Neuronal stem cell (in vitro differentiated cells): ENCODE data around the gene IFT43.

Experiments used
- DNase-seq: peaks from one replicate; pipeline ENCODE4 v3.0.0-alpha.2; 2013; ENCODE audit warnings: low spot score
- H2AFZ ChIP-seq: one replicate; pipeline ENCODE4 v1.6.1; 2013; ENCODE audit warnings: mild to moderate bottlenecking, low read length, inconsistent platforms
- H2AK5ac ChIP-seq: 2 replicates; pipeline ENCODE4 v1.6.1; 2013; ENCODE audit warnings: low read depth, mild to moderate bottlenecking, inconsistent platforms, low read length, moderate library complexity, mixed read lengths
- H2BK120ac ChIP-seq: 2 replicates; pipeline ENCODE4 v1.6.1; 2013; ENCODE audit warnings: low read depth, mild to moderate bottlenecking, inconsistent platforms, low read length, moderate library complexity, mixed read lengths
- H2BK12ac ChIP-seq: one replicate; pipeline ENCODE4 v1.6.1; 2013; ENCODE audit warnings: low read length, inconsistent platforms
- H2BK15ac ChIP-seq: 2 replicates; pipeline ENCODE4 v1.6.1; 2013; ENCODE audit warnings: mild to moderate bottlenecking, low read length, inconsistent platforms, mixed read lengths
- H2BK5ac ChIP-seq: one replicate; pipeline ENCODE4 v1.6.1; 2013; ENCODE audit warnings: inconsistent platforms, mild to moderate bottlenecking, low read length, moderate library complexity
- H3K14ac ChIP-seq: one replicate; pipeline ENCODE4 v1.6.1; 2013; ENCODE audit warnings: low read length, inconsistent platforms
- H3K18ac ChIP-seq: 2 replicates; pipeline ENCODE4 v1.6.1; 2013; ENCODE audit warnings: low read length, inconsistent platforms
- H3K23ac ChIP-seq: 2 replicates; pipeline ENCODE4 v1.6.1; 2013; ENCODE audit warnings: low read depth, mild to moderate bottlenecking, mixed read lengths, low read length, inconsistent platforms; ENCODE audit not compliant: poor library complexity
- H3K27ac ChIP-seq: replicated peaks from 3 replicates; pipeline ENCODE4 v1.5.1; 2013; ENCODE audit warnings: low read length, inconsistent platforms
- H3K27me3 ChIP-seq, 3 experiments: 2 replicates each; pipeline ENCODE4 v1.6.1; 2013; ENCODE audit warnings: low read length in 3 of 3, mild to moderate bottlenecking in 2 of 3, inconsistent platforms in 1 of 3, low read depth in 1 of 3, mixed read lengths in 1 of 3, moderate library complexity in 1 of 3; ENCODE audit not compliant: control insufficient read depth in 3 of 3, insufficient read depth in 3 of 3
- H3K36me3 ChIP-seq, 2 donors: replicated peaks in 1 of 2; 2 replicates each; pipeline ENCODE4 v1.6.1; 2013; ENCODE audit warnings: low read length in 2 of 2; ENCODE audit not compliant: control insufficient read depth in 2 of 2, insufficient read depth in 2 of 2
- H3K4ac ChIP-seq: 2 replicates; pipeline ENCODE4 v1.6.1; 2013; ENCODE audit warnings: inconsistent platforms, mild to moderate bottlenecking, low read length, moderate library complexity
- H3K4me1 ChIP-seq, 2 donors: 1 replicate in 1 of 2; 2 replicates in 1 of 2; pipeline ENCODE4 v1.6.1; 2013; ENCODE audit warnings: low read length in 2 of 2, low read depth in 1 of 2; ENCODE audit not compliant: control insufficient read depth in 2 of 2, insufficient read depth in 1 of 2
- H3K4me2 ChIP-seq: one replicate; pipeline ENCODE4 v1.6.1; 2013; ENCODE audit warnings: mild to moderate bottlenecking, low read length, inconsistent platforms; ENCODE audit not compliant: insufficient read depth, poor library complexity, severe bottlenecking
- H3K4me3 ChIP-seq, 2 donors: 2 replicates each; pipeline ENCODE4 v1.5.1; 2013; ENCODE audit warnings: low read length in 2 of 2, mild to moderate bottlenecking in 2 of 2, inconsistent platforms in 1 of 2, moderate library complexity in 1 of 2
- H3K79me1 ChIP-seq: one replicate; pipeline ENCODE4 v1.6.1; 2013; ENCODE audit warnings: low read depth, mild to moderate bottlenecking, inconsistent platforms, low read length, moderate library complexity
- H3K9ac ChIP-seq: one replicate; pipeline ENCODE4 v1.6.1; 2013; ENCODE audit warnings: mild to moderate bottlenecking, low read depth, low read length, inconsistent platforms; ENCODE audit not compliant: poor library complexity
- H3K9me3 ChIP-seq, 2 donors: replicated peaks in 1 of 2; 2 replicates each; pipeline versions ENCODE3 to v1.6.1; 2013; ENCODE audit warnings: low read length in 2 of 2, mild to moderate bottlenecking in 2 of 2, inconsistent platforms in 1 of 2, low read depth in 1 of 2, mixed read lengths in 1 of 2, moderate library complexity in 1 of 2; ENCODE audit not compliant: control insufficient read depth in 2 of 2, insufficient read depth in 1 of 2
- H4K8ac ChIP-seq: one replicate; pipeline ENCODE4 v1.6.1; 2013; ENCODE audit warnings: low read depth, mild to moderate bottlenecking, inconsistent platforms, low read length, moderate library complexity
- H4K91ac ChIP-seq: one replicate; pipeline ENCODE4 v1.6.1; 2013; ENCODE audit warnings: low read length, low read depth, mild to moderate bottlenecking, inconsistent platforms; ENCODE audit not compliant: poor library complexity
- WGBS, 2 donors: extraction: QIAGEN DNeasy Blood & Tissue Kit; methylation state at CpG; one replicate each; pipeline ENCODE4 v1.1.7; 2013; ENCODE audit warnings: missing lambda C conversion rate in 2 of 2, mixed read lengths in 1 of 2; ENCODE audit not compliant: insufficient read length in 2 of 2, insufficient replicate concordance in 1 of 2; ENCODE audit errors: extremely low coverage in 2 of 2; 5-methylcytosine and 5-hydroxymethylcytosine counted together

Gene IFT43

DNA sequence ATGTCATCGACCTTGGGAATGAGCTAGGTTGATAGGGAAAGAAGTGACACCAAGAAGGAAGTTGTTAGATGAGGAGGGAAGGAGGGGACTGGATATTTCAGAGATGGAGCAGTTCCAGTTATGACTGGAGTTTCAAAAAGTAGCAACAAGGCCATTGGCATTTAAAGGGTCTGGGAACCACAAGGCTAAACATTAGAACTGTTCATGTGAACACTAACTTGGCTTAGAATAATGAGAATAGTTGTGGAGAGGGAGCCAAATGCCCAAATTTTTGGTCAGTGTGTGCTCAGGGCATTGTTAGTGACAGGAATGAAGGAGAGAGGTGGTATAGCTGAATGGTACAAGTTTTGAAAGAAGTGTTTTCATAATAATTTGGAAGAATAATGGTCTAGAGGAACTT is 16.8 kb downstream of the IFT43 start:
- no CpG with 5 or more reads among the region's 1 CpG for WGBS, 2 donors

DNA sequence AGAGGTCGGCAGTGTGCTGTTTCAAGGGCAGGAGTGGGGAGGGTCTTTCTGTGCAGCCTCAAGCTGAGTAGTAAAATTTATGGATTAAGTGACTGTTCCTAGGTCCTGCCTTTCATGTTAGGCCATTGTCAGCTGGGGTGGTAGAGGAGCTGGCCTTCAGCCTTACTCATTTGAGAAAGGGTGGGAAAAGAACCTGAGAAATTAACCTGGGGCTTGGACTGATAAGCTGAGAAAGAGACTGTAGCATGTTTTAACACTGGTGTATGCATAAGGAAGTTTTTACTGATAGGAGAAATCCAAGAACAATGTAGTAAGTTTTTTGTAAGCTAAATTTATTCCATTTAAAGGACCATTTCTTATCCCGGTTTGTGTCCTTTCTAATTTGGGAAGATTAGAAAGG is 20.7 kb downstream of the IFT43 start:
- Histone ChIP-seq H3K36me3 (peaks cover 17 to 73% of the 10 kb centered on the region in 2 donors), H2BK5ac (no peak overlapping the region), H3K18ac (no peak overlapping the region), H3K27ac (no peak overlapping the region), H2BK12ac (no peak overlapping the region), H3K4me1 (no peaks in the 10 kb centered on the region), H2BK120ac (no peak overlapping the region), H3K23ac (no peak overlapping the region), H3K79me1 (no peaks in the 10 kb centered on the region), H2BK15ac (no peak overlapping the region), H4K8ac (no peak overlapping the region), H3K14ac (no peak overlapping the region), H3K27me3 (no peaks in the 10 kb centered on the region), H3K4ac (no peak overlapping the region), H3K9ac (no peak overlapping the region), H3K9me3 (peaks cover 4 to 12% of the 10 kb centered on the region in 2 donors), H3K4me3 (no peak overlapping the region), H2AK5ac (no peak overlapping the region), H4K91ac (no peak overlapping the region), H3K4me2 (no peak overlapping the region), H2AFZ (no peak overlapping the region)
- no CpG with 5 or more reads among the region's 2 CpGs for WGBS, 2 donors
- DNase-seq, result no peak

More for the DNA sequence above, 16.8 kb downstream of the IFT43 start:
- no peaks in the 10 kb centered on the region for H3K4me1 ChIP-seq
- no peaks in the 10 kb centered on the region for H3K27me3 ChIP-seq
- H2BK5ac ChIP-seq, result no peak overlapping the region
- no peak overlapping the region for H3K23ac ChIP-seq
- peaks cover 4 to 12% of the 10 kb centered on the region in 2 donors for H3K9me3 ChIP-seq
- H3K18ac ChIP-seq, result no peak overlapping the region
- no peak overlapping the region for H3K9ac ChIP-seq
- no peak overlapping the region for H3K27ac ChIP-seq
- no peak overlapping the region for H3K4me2 ChIP-seq
- H2AK5ac ChIP-seq, result no peak overlapping the region
- H2BK12ac ChIP-seq, result no peak overlapping the region
- H3K36me3 ChIP-seq, result peaks cover 19 to 80% of the 10 kb centered on the region in 2 donors
- no peak overlapping the region for H4K8ac ChIP-seq
- DNase-seq, result no peak
- H4K91ac ChIP-seq, result no peak overlapping the region
- H2AFZ ChIP-seq, result no peak overlapping the region
- no peak overlapping the region for H3K14ac ChIP-seq
- no peaks in the 10 kb centered on the region for H3K79me1 ChIP-seq
- H2BK15ac ChIP-seq, result no peak overlapping the region
- no peak overlapping the region for H3K4me3 ChIP-seq
- H3K4ac ChIP-seq, result no peak overlapping the region
- no peak overlapping the region for H2BK120ac ChIP-seq

DNA sequence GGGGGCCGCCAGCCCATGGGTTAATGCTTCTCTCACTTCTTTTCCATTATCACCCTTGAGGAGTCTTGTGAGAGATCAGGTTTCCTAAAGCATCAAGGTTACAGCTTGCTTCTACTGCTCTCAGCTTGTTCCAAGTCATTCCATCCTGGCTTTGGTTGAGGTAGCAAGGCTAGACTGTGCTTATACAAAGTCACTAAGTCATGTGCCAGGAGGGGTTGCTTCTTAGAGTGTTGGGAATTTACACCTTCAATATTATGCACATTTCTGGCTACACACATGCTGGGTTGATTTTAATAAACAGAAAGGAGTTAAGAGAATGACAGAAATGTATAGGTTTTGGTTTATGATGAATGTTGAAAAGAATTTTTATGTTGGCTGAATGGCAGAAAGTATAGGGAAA is 21.8 kb downstream of the IFT43 start:
- no peak for DNase-seq
- no peak overlapping the region for H2BK5ac ChIP-seq
- H3K79me1 ChIP-seq, result no peaks in the 10 kb centered on the region
- H2BK120ac ChIP-seq, result no peak overlapping the region
- peaks cover 0 to 2% of the 10 kb centered on the region in 2 donors for H3K4me1 ChIP-seq
- no peak overlapping the region for H3K23ac ChIP-seq
- H3K9ac ChIP-seq, result no peak overlapping the region
- peaks cover 4 to 12% of the 10 kb centered on the region in 2 donors for H3K9me3 ChIP-seq
- H4K8ac ChIP-seq, result no peak overlapping the region
- H2BK15ac ChIP-seq, result no peak overlapping the region
- H3K4me3 ChIP-seq, result no peak overlapping the region
- H3K4ac ChIP-seq, result no peak overlapping the region
- no peak overlapping the region for H3K27ac ChIP-seq
- no peak overlapping the region for H3K14ac ChIP-seq
- H3K36me3 ChIP-seq, result peaks cover 12 to 73% of the 10 kb centered on the region in 2 donors
- no peak overlapping the region for H4K91ac ChIP-seq
- H3K4me2 ChIP-seq, result no peak overlapping the region
- H2AFZ ChIP-seq, result no peak overlapping the region
- H3K18ac ChIP-seq, result no peak overlapping the region
- no CpG with 5 or more reads among the region's 1 CpG for WGBS, 2 donors
- no peak overlapping the region for H2BK12ac ChIP-seq
- no peaks in the 10 kb centered on the region for H3K27me3 ChIP-seq
- no peak overlapping the region for H2AK5ac ChIP-seq

DNA sequence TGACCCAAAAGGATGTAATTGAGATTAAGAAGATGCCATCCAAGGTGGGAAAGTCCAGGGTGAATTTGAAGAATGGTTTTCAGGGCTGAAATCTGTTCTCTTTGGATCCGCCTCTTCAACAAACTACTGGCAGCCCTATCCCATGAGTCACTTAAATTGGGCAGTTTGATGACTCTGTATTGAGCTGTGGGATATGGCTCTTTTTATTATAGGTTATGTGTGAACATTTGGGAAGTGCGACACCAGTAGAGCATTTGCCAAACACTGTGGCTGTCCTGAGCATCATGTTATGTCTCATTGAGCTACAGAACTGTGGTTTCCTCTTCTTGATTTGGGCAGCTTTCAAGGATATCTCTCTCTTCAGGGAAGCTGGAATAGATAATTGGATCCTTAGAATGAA is 22.3 kb downstream of the IFT43 start:
- peaks cover 12 to 72% of the 10 kb centered on the region in 2 donors for H3K36me3 ChIP-seq
- H2AK5ac ChIP-seq, result no peak overlapping the region
- H3K14ac ChIP-seq, result no peak overlapping the region
- no peak overlapping the region for H4K91ac ChIP-seq
- H4K8ac ChIP-seq, result no peak overlapping the region
- no peaks in the 10 kb centered on the region for H3K27me3 ChIP-seq
- DNase-seq, result no peak
- H3K4ac ChIP-seq, result no peak overlapping the region
- H3K9me3 ChIP-seq, result peaks cover 4 to 12% of the 10 kb centered on the region in 2 donors
- no peak overlapping the region for H3K18ac ChIP-seq
- H2BK5ac ChIP-seq, result no peak overlapping the region
- H3K4me1 ChIP-seq, result peaks cover 0 to 3% of the 10 kb centered on the region in 2 donors
- no peak overlapping the region for H2BK12ac ChIP-seq
- no peak overlapping the region for H3K9ac ChIP-seq
- H3K23ac ChIP-seq, result no peak overlapping the region
- no peak overlapping the region for H2BK15ac ChIP-seq
- H3K79me1 ChIP-seq, result no peaks in the 10 kb centered on the region
- no peak overlapping the region for H3K4me3 ChIP-seq
- no peak overlapping the region for H2BK120ac ChIP-seq
- H2AFZ ChIP-seq, result no peak overlapping the region
- H3K27ac ChIP-seq, result no peak overlapping the region
- WGBS, 2 donors, result no CpG with 5 or more reads among the region's 2 CpGs
- H3K4me2 ChIP-seq, result no peak overlapping the region
